ENCODE measurements around the gene MPIG6B.

DNA sequence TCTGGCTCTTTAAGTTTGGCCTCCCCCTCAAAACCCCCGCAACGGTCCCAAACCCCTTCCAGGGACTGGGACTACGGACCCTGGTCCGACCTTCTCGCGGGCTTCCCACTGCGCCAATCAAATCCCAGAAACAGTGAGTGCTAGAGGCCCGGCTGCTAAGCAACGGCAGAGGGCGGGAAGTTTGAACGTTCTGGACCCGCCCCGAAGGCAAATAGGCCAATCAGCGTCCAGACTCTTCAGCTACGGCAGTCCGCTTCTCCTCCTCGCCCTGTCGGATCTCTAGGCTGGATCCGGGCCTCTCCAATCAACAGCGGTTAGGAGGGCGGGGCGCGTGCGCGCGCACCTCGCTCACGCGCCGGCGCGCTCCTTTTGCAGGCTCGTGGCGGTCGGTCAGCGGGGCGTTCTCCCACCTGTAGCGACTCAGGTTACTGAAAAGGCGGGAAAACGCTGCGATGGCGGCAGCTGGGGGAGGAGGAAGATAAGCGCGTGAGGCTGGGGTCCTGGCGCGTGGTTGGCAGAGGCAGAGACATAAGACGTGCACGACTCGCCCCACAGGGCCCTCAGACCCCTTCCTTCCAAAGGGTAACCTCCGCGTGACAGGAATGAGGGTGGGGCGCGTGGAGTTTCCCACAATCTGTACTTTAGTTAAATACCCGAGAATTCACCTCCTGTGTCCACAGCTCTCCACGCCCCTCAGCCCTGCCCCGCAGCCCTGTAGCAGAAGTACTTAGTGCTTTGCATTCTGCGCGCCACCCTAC is 16.6 kb downstream of the MPIG6B start, which contains the start of gene MSH5:
- TF ChIP-seq EZH2phosphoT487 (IDR thresholded peaks at IDR 0.05), result no peak
- no peak for TF ChIP-seq CTCF (IDR thresholded peaks at IDR 0.05)
- no peak for TF ChIP-seq EZH2 (IDR thresholded peaks at IDR 0.05)

Data from neural progenitor cell (in vitro differentiated cells).